Liver (tissue), 3 donors: ENCODE results near the gene ORAI2.
"Not testable (repeated sequence)": the region's sequence is repeated elsewhere in the genome, so short reads cannot be mapped to it uniquely, and the experiment has no call there.

Source experiments
- EGR1 ChIP-seq, 2 donors: IDR thresholded peaks; 2 replicates each; pipeline ENCODE4 v1.6.1; 2016 to 2018; ENCODE audit warnings: antibody characterized with exemption in 2 of 2, low read depth in 2 of 2
- GABPA ChIP-seq, 2 donors: IDR thresholded peaks in 1 of 2; conservative IDR thresholded peaks in 1 of 2; 2 replicates each; pipeline ENCODE4 v1.6.1; 2016; ENCODE audit warnings: antibody characterized with exemption in 2 of 2, mild to moderate bottlenecking in 1 of 2, moderate library complexity in 1 of 2
- JUND ChIP-seq, 2 donors: IDR thresholded peaks; 2 replicates each; pipeline ENCODE4 v1.6.1; 2016; ENCODE audit warnings: antibody characterized with exemption in 2 of 2
- RXRA ChIP-seq, 2 donors: IDR thresholded peaks; 2 replicates each; pipeline ENCODE4 v1.6.1; 2017 to 2018; ENCODE audit warnings: antibody characterized with exemption in 2 of 2, mild to moderate bottlenecking in 1 of 2
- SP1 ChIP-seq: IDR thresholded peaks from 2 replicates; pipeline ENCODE4 v1.6.1; 2018; ENCODE audit warnings: antibody characterized with exemption, mild to moderate bottlenecking
- TAF1 ChIP-seq: conservative IDR thresholded peaks from 2 replicates; pipeline ENCODE4 v1.6.1; 2016; ENCODE audit warnings: antibody characterized with exemption, mild to moderate bottlenecking
- TF ChIP-seq, protein P1 (sequence below): fragments of 150-350 bp; IDR thresholded peaks from 2 replicates; pipeline ENCODE4 v1.5.1; 2017; ENCODE audit warnings: improper control_type of control experiment, low read depth, low read length; ENCODE audit not compliant: missing input control
- TF ChIP-seq, protein P2 (sequence below): IDR thresholded peaks from 2 replicates; pipeline ENCODE4 v1.6.1; 2016; ENCODE audit warnings: antibody characterized with exemption
- TF ChIP-seq, protein P3 (sequence below): IDR thresholded peaks from 2 replicates; pipeline ENCODE4 v1.6.1; 2016; ENCODE audit warnings: antibody characterized with exemption, mild to moderate bottlenecking
- donor health status: healthy.
- donor health status: healthy.

DNA sequence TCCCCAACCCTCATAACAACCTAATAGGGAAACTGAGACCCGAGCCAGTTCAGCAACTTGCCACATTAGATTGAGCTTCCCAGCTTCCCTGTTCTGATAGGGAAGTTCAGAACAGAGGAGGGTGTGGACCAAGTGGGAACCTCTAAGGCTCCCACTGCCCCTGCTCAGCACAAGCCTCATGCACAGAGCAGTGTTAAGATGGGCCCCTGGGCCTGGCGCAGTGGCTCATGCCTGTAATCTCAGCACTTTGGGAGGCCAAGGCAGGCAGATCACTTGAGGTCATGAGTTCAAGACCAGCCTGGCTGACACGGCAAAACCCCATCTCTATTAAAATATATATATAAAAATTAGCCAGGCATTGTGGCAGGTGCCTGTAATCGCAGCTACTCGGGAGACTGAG lies 63.9 kb downstream of the ORAI2 start:
- TF ChIP-seq, protein P1, sequence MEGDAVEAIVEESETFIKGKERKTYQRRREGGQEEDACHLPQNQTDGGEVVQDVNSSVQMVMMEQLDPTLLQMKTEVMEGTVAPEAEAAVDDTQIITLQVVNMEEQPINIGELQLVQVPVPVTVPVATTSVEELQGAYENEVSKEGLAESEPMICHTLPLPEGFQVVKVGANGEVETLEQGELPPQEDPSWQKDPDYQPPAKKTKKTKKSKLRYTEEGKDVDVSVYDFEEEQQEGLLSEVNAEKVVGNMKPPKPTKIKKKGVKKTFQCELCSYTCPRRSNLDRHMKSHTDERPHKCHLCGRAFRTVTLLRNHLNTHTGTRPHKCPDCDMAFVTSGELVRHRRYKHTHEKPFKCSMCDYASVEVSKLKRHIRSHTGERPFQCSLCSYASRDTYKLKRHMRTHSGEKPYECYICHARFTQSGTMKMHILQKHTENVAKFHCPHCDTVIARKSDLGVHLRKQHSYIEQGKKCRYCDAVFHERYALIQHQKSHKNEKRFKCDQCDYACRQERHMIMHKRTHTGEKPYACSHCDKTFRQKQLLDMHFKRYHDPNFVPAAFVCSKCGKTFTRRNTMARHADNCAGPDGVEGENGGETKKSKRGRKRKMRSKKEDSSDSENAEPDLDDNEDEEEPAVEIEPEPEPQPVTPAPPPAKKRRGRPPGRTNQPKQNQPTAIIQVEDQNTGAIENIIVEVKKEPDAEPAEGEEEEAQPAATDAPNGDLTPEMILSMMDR: not testable (repeated sequence)
- TF ChIP-seq EGR1 (IDR thresholded peaks at IDR 0.05; ENCODE audit: low read depth in 2 of 2); TAF1; GABPA (IDR thresholded peaks at IDR 0.05 in 1 of 2, conservative IDR thresholded peaks at IDR 0.05 in 1 of 2); RXRA (IDR thresholded peaks at IDR 0.05); SP1; JUND (IDR thresholded peaks at IDR 0.05): not testable (repeated sequence)
- TF ChIP-seq, protein P2, sequence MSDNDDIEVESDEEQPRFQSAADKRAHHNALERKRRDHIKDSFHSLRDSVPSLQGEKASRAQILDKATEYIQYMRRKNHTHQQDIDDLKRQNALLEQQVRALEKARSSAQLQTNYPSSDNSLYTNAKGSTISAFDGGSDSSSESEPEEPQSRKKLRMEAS: not testable (repeated sequence)
- TF ChIP-seq, protein P3, sequence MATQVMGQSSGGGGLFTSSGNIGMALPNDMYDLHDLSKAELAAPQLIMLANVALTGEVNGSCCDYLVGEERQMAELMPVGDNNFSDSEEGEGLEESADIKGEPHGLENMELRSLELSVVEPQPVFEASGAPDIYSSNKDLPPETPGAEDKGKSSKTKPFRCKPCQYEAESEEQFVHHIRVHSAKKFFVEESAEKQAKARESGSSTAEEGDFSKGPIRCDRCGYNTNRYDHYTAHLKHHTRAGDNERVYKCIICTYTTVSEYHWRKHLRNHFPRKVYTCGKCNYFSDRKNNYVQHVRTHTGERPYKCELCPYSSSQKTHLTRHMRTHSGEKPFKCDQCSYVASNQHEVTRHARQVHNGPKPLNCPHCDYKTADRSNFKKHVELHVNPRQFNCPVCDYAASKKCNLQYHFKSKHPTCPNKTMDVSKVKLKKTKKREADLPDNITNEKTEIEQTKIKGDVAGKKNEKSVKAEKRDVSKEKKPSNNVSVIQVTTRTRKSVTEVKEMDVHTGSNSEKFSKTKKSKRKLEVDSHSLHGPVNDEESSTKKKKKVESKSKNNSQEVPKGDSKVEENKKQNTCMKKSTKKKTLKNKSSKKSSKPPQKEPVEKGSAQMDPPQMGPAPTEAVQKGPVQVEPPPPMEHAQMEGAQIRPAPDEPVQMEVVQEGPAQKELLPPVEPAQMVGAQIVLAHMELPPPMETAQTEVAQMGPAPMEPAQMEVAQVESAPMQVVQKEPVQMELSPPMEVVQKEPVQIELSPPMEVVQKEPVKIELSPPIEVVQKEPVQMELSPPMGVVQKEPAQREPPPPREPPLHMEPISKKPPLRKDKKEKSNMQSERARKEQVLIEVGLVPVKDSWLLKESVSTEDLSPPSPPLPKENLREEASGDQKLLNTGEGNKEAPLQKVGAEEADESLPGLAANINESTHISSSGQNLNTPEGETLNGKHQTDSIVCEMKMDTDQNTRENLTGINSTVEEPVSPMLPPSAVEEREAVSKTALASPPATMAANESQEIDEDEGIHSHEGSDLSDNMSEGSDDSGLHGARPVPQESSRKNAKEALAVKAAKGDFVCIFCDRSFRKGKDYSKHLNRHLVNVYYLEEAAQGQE: not testable (repeated sequence)
